Measurements from ENCODE around the gene CCDC106.

- TF ChIP-seq CTCF (IDR thresholded peaks at IDR 0.05) (no peak), POLR2A (IDR thresholded peaks at IDR 0.05) (no peak)
Measured at GRCh38 chr19:55673889-55674288, 25.9 kb downstream of the CCDC106 start.

All from Peyer's patch (tissue), 4 donors.